Esophagus muscularis mucosa (tissue), 4 donors: ENCODE data around the gene CUL4A.

ENCODE experiments used
- CTCF ChIP-seq, 3 experiments: fragments of 200-600 bp in 2 of 3; fragments of 450-650 bp in 1 of 3; sonication (generic) in 2 of 3; IDR thresholded peaks; one replicate each; pipeline ENCODE4 v1.5.1; 2017 to 2019; ENCODE audit warnings: antibody characterized with exemption in 3 of 3, mild to moderate bottlenecking in 2 of 3, moderate library complexity in 1 of 3
- EP300 ChIP-seq: sonication (generic); formaldehyde crosslinking; IDR thresholded peaks from one replicate; pipeline ENCODE4 v1.6.1; 2017; ENCODE audit warnings: antibody characterized with exemption
- POLR2A ChIP-seq: fragments of 450-650 bp; IDR thresholded peaks from one replicate; pipeline ENCODE4 v1.6.1; 2017; ENCODE audit warnings: antibody characterized with exemption, moderate library complexity, mild to moderate bottlenecking, low read depth

GRCh38 chr13:113178070-113178895, 31.1 kb upstream of the CUL4A start:
- no peak for TF ChIP-seq CTCF (IDR thresholded peaks at IDR 0.05)
- no peak for TF ChIP-seq POLR2A
- no peak for TF ChIP-seq EP300
